Stimulated activated CD8-positive, alpha-beta memory T cell treated with anti-CD3 and anti-CD28 coated beads, Interleukin-15, amount 100 ng/mL, for 48 hours (primary cell): ENCODE results near the gene SLC5A6.
"Not testable (repeated sequence)": the region's sequence is repeated elsewhere in the genome, so short reads cannot be mapped to it uniquely, and the experiment has no call there.

Source experiments
- DNase-seq, 2 donors: peaks; one replicate each; pipeline ENCODE4 v3.0.0-alpha.2; 2020; ENCODE audit warnings: low read depth in 2 of 2

SLC5A6 gene

DNA sequence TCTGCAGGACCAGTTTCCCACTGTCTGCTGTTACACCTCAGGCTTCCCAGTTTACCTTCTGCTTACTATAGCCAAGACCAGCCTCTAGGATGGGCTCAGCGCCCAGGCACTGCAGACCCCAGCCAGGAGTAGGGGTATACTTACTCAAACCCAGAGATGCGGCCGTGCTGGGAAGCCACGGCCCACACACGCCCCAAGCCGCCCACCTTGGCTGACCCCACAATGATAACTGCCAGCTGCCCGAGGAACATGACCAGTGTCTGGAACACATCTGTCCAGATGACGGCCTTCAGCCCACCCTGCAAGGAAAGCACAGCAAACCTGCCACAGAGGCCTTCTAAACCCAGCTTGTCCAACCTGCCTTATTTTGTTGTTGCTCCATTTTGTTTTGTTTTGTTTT lies 6.9 kb downstream of the SLC5A6 start:
- no peak for DNase-seq

DNA sequence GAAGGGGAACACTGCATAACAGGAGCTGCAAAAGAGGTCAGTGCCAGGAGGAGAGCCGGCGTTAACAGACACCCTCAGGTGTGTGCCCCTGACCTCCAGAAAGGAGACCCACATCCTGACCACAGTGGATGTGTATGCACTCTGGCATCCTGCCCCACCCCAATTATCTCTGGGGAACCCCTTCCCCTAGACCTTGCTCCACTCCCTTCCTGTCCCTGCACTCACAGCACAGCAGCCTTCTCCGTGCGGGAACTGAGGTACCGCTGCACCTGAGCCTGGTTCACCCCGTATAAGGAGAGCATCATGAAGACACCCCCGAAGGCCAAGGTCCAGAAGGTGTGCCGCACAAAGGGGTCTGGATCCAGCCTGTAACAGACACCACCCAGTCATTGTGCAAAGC lies 7.5 kb downstream of the SLC5A6 start:
- no peak for DNase-seq

DNA sequence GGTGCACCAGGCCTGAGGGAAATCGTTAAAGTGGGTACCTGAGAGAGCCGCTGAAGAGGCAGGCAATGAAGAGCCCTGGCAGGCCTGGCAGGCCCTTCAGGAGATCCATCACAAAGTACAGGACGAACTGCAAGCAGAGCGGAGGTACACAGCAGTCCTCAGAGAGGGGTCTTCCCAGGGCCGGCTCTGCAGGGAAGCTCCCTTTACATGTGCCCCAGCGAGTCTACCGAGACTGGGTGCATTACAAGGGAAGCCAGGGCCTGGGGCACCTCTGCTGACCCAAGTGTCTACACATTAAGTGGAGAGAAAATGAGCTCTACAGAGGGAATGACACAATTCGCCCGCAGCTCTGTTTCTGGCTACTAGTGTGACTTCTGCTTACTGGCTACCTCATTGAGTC lies 8.3 kb downstream of the SLC5A6 start:
- no peak for DNase-seq

DNA sequence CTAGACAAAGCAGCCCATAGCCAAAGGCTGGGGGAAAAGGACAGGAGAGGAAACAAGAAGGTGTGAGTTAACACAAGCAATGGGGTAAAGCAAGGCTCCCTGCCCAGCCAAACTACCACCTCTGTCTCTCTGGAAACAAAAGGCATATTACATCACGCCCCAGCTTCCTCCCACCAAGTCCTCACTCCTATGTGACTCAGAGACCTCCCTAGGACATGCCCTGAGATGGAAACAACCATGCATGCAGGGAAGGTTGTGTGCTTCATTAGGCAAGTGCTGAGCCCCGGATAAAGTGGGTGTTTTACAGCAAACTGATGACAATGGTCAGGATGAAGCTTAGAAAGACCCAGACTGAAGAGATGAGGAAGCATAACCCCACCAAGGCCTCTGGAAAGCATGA lies 9.2 kb downstream of the SLC5A6 start:
- no peak for DNase-seq

DNA sequence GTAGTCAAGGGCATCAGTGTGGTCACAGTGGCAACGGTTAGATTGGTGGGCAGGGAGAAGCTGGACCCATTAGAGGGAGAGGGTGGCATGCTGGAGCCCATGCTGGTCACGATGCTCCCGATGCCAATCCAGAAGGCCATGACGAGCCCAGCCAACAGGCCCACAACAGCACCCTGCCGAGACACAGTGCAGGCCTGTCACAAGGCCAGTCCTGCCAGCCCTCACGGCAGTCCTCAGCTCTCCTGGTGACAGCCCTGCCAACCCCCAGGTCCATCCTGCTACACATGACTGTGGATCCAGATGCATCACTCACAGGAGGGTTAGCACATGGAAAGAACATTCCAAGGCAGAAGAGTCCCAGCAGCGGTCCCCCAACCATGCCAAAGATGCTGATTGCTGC lies 10.4 kb downstream of the SLC5A6 start:
- DNase-seq: no peak

DNA sequence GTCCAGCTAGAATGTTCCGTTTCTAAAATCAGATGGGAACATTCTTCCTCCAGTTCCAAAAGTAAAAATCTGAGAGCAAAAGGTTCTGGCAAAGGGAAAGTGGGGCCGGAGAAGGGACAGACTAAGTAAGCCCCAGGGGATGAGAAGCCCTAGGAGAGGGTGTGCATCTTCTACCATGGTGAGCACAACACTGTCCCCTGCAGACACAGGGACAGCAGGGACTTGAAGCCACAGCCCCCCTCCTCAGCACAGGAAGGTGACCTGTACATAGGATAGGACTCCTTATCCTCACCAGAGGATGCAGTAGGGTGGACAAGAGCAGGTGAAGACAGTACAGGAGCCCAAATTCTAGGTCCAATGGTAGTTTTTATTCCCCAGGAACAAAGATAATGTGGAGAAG lies 12.8 kb downstream of the SLC5A6 start:
- DNase-seq: no peak

DNA sequence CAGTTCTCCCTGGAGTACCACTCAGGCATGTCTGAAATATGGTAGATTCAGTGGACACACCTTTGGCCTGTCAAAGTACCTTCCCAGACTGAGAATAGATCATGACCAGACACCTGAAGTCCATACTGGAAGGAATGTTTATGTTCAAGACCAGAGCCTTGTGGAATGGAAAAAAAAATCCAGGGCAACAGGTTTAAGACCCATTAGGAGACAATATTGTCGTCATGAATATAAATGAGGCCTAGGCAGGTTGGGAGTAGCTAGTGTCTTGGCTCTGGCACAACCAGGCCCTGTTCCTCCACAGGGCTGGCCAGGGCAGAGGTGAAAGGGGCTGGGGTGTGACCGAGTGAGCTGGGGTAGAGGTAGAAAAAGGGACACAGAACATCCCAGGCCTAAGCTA lies 13.4 kb downstream of the SLC5A6 start:
- no peak for DNase-seq

DNA sequence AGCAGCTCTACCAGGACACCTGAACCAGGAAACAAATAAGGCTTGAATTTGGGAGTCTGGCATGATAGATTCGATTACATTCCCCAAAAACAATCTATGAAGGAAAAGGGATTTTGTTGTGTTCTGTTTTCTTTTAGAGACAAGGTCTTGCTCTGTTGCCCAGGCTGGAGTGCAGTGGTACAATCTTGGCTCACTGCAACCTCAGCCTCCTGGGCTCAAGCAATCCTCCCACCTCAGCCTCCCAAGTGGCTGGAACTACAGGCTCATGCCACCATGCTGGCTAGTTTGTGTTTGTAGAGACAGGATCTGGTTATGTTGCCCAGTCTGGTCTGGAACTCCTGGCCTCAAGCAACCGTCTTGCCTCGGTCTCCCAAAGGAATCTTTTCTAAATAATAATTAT lies 14.0 kb downstream of the SLC5A6 start:
- DNase-seq: not testable (repeated sequence)

DNA sequence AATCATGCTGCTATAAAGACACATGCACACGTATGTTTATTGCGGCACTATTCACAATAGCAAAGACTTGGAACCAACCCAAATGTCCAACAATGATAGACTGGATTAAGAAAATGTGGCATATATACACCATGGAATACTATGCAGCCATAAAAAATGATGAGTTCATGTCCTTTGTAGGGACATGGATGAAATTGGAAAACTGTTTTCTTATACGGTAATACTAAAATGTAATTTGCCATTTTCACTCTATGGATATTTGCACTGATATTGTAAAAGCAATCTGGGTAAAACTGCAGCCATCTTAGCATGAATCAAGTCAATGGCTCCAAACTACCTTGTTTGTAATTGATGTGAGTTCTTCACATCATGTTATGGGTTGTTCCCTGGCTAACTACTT lies 16.3 kb downstream of the SLC5A6 start:
- not testable (repeated sequence) for DNase-seq

DNA sequence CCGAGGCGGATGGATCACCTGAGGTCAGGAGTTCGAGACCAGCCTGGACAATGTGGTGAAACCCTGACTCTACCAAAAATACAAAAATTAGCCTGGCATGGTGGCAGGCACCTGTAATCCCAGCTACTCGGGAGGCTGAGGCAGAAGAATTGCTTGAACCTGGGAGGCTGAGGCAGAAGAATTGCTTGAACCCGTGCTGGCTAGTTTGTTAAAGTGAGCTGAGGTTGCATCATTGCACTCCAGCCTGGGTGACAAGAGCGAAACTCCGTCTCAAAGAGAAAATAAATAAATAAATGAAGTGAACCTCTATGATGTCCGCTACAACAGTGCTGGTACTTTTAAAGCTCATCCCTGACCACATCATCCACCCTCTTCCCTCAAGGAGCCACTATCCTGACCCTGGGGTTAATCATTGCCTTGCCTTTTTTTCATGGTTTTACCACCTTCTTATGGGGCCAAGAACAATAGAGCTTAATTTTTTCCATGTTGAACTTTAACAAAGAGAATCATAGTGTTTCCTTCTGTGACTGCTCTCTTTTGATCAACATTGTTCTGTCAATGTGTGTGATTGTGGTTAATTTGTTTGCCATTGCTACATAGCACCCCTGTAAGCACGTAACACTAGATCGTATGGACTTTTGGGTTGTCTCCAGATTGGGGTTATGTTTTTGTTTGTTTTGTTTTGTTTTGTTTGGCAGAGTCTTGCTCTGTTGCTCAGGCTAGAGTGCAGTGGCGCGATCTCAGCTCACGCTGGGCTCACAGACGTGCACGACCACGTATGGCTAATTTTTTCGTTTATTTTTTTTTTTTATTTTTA lies 17.3 kb downstream of the SLC5A6 start:
- DNase-seq: no peak

DNA sequence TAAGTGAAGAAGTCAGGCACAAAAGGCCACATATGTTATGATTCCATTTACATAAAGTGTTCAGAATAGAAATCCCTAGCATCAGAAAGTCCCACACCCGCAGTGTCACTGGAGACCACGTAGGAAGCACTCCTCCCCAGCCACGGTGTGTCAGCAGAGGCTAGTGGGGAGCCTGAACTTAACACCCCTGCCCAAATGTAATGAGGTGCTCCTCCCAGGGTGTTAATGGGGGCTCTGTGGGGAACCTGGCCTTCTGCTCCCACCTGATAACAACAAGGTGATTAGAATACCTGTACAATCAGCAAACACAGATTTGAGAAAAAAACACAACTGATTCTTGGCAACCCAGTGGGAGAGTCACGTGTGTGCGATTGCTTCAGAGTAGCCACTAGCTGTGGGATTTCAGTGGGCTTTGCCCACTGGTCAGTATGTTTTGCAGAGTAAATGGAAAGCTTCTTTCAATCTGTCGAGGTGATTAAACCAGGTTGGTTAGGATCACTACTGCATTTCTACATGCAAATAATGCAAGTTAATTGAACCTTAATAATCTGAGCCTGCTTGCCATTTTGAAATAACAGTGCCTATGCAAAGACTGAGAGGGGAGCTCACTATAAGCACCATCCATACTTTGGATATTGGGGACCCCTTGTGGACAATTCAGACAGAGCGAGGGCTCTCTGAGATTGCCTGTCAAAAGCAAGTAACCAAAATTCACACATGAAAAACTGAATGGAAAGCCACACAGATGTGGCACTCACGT lies 20.8 kb downstream of the SLC5A6 start:
- no peak for DNase-seq

DNA sequence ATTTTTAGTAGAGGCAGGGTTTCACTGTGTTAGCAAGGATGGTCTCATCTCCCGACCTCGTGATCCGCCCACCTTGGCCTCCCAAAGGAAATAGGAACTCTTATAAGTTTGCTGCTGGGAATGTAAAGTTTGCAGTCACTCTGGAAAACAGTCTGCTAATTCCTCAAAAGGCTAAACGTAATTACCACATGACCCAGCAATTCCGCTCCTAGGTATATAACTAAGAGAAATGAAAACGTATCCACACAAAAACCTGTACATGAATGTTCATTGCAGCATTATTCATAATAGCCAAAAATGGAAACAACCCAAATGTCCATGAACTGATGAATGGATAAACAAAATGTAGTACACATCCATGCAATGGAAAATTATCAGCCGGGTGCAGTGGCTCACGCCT lies 22.1 kb downstream of the SLC5A6 start:
- no peak for DNase-seq

DNA sequence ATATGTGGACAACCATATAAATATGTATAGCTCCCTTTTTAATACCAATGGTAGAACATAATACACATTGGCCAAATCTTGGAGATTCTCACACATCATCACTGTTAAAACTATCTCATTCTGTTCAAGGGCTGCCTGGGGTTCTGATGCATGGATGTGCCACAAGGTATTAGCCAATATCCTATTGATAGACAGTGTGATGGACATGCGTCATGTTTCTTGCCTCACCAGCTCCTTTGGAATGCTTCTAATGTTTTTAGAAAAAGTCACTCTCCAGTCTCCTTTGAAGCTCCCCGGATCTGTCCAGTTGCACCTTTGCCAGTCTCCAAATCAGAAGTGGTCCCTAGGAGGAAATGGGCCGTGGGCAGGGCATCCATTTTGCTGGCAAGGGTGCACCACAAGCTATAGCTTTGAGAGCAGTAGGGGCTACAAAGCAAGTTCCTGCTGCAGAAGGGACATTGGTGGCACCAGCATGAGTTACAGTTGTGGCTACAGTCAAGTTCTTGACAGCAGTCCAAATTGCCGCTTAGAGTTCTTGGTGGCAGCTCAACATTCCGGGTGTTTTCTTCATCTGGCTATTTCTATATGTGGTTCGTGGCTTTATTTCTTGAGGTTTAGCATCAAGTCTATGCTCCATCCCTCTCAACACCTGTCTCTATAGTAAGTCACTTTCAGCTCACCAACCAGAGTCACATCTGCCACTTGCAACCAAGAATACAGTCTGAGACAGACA lies 25.3 kb downstream of the SLC5A6 start:
- no peak for DNase-seq

DNA sequence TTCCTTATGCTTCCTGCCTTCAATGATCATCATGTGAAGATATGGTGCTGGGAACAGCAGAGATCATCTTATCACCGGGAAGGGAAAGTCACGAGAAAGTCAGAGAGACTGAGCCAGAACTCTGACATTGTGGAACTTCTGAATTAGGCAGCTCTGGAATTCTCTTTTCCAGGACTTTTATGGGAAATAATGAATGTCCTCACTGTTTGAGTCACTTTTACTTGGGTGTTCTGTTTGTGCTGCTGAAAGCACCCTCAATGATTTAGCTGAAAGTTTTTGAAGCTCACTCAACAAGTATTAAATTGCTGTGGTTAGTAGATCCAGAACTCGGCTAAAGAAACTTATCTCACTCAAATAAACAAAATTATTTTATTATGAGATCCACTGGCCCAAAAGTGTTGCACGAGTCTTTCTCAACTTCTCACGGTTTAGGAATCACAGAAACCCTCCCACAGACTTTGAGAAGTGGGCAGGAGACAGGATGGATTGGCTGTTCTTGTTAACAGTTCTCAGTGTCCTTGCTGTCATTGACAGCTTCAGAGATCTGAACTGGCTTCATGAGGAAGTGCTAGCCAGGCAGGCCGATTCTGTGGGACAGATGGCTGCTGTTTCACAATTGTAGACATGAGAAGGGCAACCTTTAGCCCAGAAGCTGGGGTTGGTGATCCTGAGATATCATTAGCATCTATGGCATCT lies 26.6 kb downstream of the SLC5A6 start:
- DNase-seq: no peak

DNA sequence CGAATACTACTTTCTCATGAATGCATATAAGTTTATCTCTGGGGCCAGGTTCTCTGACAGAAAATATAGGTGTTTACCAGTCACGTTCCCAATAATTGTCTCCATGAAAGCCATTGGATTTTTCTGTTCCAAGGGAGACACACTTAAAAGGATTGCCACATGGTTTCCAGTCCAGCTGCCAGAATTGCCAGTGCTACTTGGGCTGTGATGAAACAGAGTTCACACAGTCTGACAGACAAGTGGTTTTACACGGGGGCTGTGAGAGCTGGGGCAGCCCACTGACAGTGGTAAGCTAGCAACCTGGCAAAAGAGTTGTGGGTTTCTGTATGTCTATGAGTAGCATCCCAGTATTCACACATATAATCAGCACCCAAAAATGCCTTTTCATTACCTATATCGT lies 28.0 kb downstream of the SLC5A6 start:
- DNase-seq: no peak

DNA sequence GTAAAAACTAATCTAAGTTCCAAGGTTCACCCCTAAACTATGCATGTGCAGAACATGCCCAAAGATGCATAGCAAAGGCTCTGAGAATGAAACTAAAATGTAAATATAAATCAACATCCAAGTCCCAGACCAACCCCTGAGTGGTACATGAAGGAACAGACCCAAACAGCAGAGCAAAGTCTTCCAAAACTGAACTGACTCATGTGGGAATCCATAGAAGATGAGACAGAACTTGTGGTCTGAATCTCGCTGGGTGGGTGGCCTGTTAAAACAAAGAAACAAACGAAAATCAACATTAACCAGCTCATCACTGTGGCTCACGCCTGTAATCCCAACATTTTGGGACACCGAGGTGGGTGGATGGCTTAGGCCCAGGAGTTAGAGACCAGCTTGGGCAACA lies 29.7 kb downstream of the SLC5A6 start:
- no peak for DNase-seq

DNA sequence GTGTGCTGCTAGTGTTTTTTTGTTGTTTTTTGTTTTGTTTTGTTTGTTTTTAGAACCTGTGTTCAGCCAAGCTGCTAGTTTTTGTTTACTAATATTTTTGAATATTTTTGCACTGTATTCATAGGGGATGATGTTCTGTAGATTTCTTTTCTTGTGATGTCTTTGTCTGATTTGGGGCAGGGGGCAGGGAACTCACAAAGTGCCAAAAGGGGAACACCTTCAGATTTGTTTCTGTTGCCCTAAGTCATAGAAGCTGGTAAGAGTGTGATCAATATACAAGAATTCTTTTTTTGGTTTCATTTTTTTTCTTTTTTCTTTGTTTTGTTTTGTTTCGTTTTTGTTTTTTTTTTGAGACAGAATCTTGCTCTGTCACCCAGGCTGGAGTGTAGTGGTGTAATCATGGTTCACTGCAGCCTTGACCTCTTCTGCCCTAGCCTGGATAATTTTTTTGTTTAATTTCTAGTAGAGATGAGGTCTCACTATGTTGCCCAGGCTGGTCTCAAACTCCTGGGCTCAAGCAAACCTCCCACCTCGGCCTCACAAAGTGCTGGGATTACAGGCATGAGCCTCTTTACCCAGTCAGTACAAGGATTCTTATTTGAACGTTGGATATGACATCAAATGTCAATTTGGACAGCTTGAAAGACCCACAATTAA lies 32.6 kb downstream of the SLC5A6 start:
- DNase-seq: no peak

DNA sequence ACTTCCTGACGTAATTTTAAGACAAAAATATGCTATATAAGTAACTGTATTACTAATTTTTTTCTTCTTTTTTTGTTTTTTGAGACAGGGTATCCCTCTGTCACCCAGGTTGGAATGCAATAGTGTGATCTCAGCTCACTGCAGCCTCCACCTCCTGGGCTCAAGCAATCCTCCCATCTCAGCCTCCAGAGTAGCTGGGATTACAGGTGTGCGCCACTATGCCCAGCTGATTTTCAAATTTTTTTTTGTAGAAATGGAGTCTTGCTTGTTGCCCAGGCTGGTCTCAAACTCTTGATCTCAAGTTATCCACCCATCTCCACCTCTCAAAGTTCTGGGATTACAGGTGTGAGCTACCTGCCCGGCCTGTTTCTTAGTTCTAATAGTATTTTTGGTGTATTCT lies 33.6 kb downstream of the SLC5A6 start:
- no peak for DNase-seq

DNA sequence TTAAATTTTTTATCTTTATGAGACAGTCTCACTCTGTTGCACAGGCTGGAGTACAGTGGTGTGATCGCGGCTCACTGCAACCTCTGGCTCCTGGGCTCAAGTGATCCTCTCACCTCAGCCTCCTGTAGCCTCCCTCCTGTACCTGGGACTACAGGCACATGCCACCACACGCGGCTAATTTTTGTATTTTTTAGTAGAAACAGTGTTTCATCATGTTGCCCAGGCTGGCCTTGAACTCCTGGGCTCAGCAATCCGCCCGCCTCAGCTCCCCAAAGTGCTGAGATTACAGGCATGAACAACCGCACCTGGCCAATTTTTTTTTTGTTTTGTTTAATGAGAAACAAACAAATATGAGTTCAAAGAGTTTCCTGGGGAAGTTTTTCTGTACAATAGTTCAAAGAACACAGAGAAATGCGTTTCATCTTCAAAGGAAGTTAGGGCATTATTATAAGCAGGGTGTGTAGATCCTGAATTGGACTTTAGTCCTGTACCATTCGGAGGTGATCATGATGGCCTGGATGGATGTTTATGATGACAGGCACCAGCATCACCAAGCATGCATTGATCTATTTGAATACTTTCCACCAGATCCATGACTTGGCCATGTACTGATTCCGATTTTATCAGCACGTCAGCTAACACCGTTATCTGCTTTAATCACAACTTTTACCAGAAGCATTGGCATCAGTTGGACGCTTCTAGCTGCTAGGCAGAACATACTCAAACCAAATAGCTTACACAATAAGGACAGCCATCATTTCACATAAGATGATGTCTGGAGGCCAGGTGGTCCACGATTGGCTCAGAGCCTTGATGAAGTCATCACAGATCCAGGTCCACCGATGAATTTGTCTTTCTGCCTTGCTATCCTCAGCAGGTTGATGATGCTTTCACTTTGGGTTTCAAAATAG lies 34.4 kb downstream of the SLC5A6 start:
- DNase-seq: no peak

DNA sequence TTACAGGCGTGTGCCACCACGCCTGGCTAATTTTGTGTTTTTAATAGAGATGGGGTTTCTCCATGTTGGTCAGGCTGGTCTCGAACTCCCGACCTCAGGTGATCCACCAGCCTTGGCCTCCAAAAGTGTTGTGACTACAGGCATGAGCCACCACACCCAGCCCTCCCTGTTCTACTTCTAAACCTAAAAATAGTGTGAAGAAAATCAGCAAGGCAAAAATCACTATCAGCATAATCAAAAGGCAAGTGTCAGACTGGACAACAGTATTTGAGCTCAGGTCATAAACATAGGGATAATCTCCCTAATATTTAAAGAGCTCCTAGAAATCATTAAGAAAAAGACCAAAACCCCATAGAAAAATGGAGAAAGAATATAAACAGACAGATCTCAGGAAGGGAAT lies 36.3 kb downstream of the SLC5A6 start:
- not testable (repeated sequence) for DNase-seq
